ENCODE results near the gene ABCB6.
A peak's percentile ranks its signal among the peaks of the same experiment; 100 is the strongest.

The ABCB6 gene

GRCh38 chr2:219245148-219245898, 26.6 kb upstream of the ABCB6 start, which contains the start of the genes GLB1L and STK16:
Gene GLB1L (minus strand): TSS chr2:219245444. CDS start chr2:219243573, 1,871 bp downstream.
Gene STK16 (plus strand): TSS chr2:219245479. CDS start chr2:219246000, 521 bp downstream.
- peak; percentile 92 for DNase-seq (ENCODE audit: low read depth)

GRCh38 chr2:219244789-219245147, 26.0 kb upstream of the ABCB6 start:
- DNase-seq (ENCODE audit: low read depth): no peak

- DNase-seq (ENCODE audit: low read depth): no peak
Measured at GRCh38 chr2:219243291-219243761, 24.6 kb upstream of the ABCB6 start.

GRCh38 chr2:219234331-219234730, 15.6 kb upstream of the ABCB6 start:
- DNase-seq (ENCODE audit: low read depth): no peak

- DNase-seq (ENCODE audit: low read depth): peak; percentile 65
Measured at GRCh38 chr2:219230059-219230540, 11.3 kb upstream of the ABCB6 start.

- DNase-seq (ENCODE audit: low read depth): peak; percentile 99
Measured at GRCh38 chr2:219229305-219230058, 10.7 kb upstream of the ABCB6 start, which contains the start of the genes ANKZF1 and ATG9A. Gene ANKZF1 (plus strand): TSS chr2:219229806. CDS start chr2:219230258, 452 bp downstream. Gene ATG9A (minus strand): TSS chr2:219229636. CDS start chr2:219228024, 1,612 bp downstream.

- DNase-seq (ENCODE audit: low read depth): no peak
Measured at GRCh38 chr2:219228911-219229304, 10.2 kb upstream of the ABCB6 start.

GRCh38 chr2:219228041-219228910, 9.5 kb upstream of the ABCB6 start:
- peak; percentile 22 for DNase-seq (ENCODE audit: low read depth)

- DNase-seq (ENCODE audit: low read depth): no peak
Measured at GRCh38 chr2:219225350-219225749, 6.6 kb upstream of the ABCB6 start.

GRCh38 chr2:219223831-219224610, 5.3 kb upstream of the ABCB6 start:
- no peak for DNase-seq (ENCODE audit: low read depth)

- no peak for DNase-seq (ENCODE audit: low read depth)
Measured at GRCh38 chr2:219221957-219222518, 3.3 kb upstream of the ABCB6 start.

- DNase-seq (ENCODE audit: low read depth): no peak
Measured at GRCh38 chr2:219220652-219221402, 2.1 kb upstream of the ABCB6 start.

GRCh38 chr2:219219784-219220532, 1.2 kb upstream of the ABCB6 start:
- no peak for DNase-seq (ENCODE audit: low read depth)

GRCh38 chr2:219218217-219218731, 484 bp downstream of the ABCB6 start:
- peak; percentile 85 for DNase-seq (ENCODE audit: low read depth)

- no peak for DNase-seq (ENCODE audit: low read depth)
Measured at GRCh38 chr2:219216535-219216915, 2.2 kb downstream of the ABCB6 start.

- DNase-seq (ENCODE audit: low read depth): no peak
Measured at GRCh38 chr2:219215871-219216534, 2.8 kb downstream of the ABCB6 start.

- no peak for DNase-seq (ENCODE audit: low read depth)
Measured at GRCh38 chr2:219214786-219215185, 4.0 kb downstream of the ABCB6 start.

GRCh38 chr2:219214141-219214540, 4.6 kb downstream of the ABCB6 start:
- DNase-seq (ENCODE audit: low read depth): no peak

Data from EH (cell line).